Muscle layer of colon (tissue), 2 donors: ENCODE measurements around the gene MBNL1.

Experiments used
- H3K27ac ChIP-seq: one replicate; pipeline ENCODE4 v1.7.0; 2013; ENCODE audit warnings: low read depth, mild to moderate bottlenecking, low read length, moderate library complexity
- H3K27me3 ChIP-seq, 2 donors: one replicate each; pipeline ENCODE4 v1.7.0; 2013; ENCODE audit warnings: low read length in 2 of 2, mild to moderate bottlenecking in 2 of 2; ENCODE audit not compliant: insufficient read depth in 2 of 2, control insufficient read depth in 1 of 2
- H3K36me3 ChIP-seq: one replicate; pipeline ENCODE4 v1.7.0; 2013; ENCODE audit warnings: mild to moderate bottlenecking, low read length; ENCODE audit not compliant: insufficient read depth
- H3K4me1 ChIP-seq: one replicate; pipeline ENCODE4 v1.7.0; 2013; ENCODE audit warnings: mild to moderate bottlenecking, low read length; ENCODE audit not compliant: insufficient read depth
- H3K4me3 ChIP-seq, 2 donors: one replicate each; pipeline ENCODE4 v1.7.0; 2013; ENCODE audit warnings: low read length in 2 of 2, low read depth in 1 of 2, mild to moderate bottlenecking in 1 of 2, moderate library complexity in 1 of 2
- H3K9ac ChIP-seq: one replicate; pipeline ENCODE4 v1.7.0; 2013; ENCODE audit warnings: low read length
- H3K9me3 ChIP-seq: one replicate; pipeline ENCODE4 v1.7.0; 2013; ENCODE audit warnings: mild to moderate bottlenecking, low read length
- donor health status: abdominal sarcoma.
- donor health status: Adenocarcinoma of cecum.

The MBNL1 gene

DNA sequence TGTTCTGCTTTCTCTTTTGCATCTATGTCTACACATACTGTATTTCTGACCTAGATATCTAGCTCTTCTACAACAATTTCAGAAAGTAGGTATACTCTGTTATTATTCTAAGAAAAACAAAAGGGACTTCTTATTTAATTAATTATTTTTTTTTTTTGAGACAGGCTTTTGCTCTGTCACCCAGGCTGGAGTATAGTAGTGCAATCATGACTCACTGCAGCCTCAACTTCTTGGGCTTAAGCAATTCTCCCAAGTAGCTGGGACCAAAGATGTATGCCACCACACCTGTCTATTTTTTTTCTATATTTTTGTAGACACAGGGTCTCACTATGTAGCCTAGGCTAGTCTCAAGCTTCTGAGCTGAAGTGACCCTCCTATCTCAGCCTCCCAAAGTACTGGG, 130.6 kb downstream of the MBNL1 start:
- Histone ChIP-seq H3K9ac (no peak overlapping the region), H3K4me1 (peaks cover 72% of the 10 kb centered on the region), H3K36me3 (peaks cover 5% of the 10 kb centered on the region), H3K27ac (no peak overlapping the region), H3K4me3 (no peak overlapping the region), H3K27me3 (no peaks in the 10 kb centered on the region), H3K9me3 (no peaks in the 10 kb centered on the region)

DNA sequence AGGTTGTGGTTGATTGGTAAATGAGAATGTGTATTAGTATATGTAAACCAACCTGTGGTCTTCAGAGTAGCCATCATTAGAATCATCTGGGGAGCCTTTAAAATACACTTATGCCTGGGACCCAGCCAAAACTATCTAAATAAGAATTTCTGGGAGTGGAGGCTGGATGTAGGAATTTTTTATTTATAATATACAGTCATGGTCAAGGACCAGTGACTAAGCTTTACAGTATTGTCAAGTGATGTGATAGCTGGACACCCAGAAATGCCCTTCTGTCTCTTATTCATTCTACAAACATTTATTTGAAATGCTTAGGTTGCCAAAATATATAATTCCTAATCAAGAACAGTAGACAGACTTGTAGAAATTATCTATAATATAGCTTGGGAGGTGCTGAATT, 132.2 kb downstream of the MBNL1 start:
- no peaks in the 10 kb centered on the region for H3K9me3 ChIP-seq
- no peaks in the 10 kb centered on the region for H3K36me3 ChIP-seq
- H3K27ac ChIP-seq, result no peak overlapping the region
- H3K4me1 ChIP-seq, result peaks cover 76% of the 10 kb centered on the region
- no peaks in the 10 kb centered on the region for H3K27me3 ChIP-seq
- H3K4me3 ChIP-seq, result no peak overlapping the region
- H3K9ac ChIP-seq, result no peak overlapping the region

DNA sequence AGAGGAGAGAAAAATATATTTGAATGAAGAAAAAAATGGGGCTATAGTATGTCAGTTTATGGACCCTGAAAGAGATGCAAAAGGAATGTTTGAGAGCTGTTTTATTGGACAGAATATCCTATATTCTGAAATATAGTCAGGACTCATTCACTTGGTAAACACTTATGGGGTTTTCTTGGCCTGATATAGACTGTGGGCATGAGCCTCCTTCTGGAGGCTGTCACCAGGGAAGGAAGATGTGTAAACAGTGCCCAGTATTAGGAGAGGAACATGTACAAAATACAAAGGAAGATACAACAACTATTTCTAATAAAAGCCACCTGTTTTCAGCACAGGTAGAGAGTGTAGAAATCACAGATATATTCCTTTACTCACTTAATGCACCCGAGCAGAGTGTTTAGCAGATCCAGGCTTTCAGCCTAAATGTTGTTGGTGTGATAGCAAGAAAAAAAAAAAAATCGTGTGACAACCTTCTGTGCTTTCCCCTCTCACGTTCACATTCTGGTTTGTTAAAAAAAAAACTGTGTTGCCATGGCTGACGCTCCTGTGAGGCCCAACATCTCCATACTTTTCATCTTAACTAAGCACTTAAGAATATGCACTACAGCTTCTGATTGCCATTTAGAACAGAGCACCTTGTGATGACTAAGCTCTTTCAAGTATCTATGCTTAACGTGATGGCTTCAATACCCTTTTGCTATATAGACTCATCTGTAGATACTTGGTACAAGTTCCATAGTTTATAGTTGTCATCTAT, 134.1 kb downstream of the MBNL1 start:
- no peak overlapping the region for H3K4me3 ChIP-seq
- peaks cover 85% of the 10 kb centered on the region for H3K4me1 ChIP-seq
- H3K9ac ChIP-seq, result no peak overlapping the region
- no peaks in the 10 kb centered on the region for H3K9me3 ChIP-seq
- H3K27ac ChIP-seq, result peak overlapping the region; percentile 10
- H3K27me3 ChIP-seq, result no peaks in the 10 kb centered on the region
- no peaks in the 10 kb centered on the region for H3K36me3 ChIP-seq

DNA sequence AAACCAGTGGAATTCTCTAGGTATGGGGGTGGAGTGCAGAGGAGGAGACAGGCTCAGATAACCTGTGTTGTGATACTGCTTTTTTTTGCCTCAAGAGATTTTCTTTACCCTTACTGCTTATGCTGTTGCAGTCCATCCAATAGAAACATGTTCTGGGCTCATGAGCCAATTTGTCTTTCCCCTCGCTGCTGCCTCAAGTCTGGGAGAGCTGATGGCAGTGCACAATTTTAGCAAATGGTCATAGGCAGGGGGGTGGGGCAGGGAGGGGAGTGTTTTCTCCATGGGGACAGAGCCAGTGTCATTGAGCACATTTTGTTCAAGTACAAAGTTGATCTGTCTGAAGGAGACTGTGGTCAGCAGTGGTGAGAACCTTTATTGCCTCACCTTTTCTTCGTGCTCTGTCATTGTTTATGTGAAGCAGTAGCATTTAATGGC, 134.9 kb downstream of the MBNL1 start:
- no peaks in the 10 kb centered on the region for H3K36me3 ChIP-seq
- H3K27me3 ChIP-seq, result no peaks in the 10 kb centered on the region
- H3K4me1 ChIP-seq, result peaks cover 83% of the 10 kb centered on the region
- H3K9ac ChIP-seq, result no peak overlapping the region
- no peak overlapping the region for H3K4me3 ChIP-seq
- H3K9me3 ChIP-seq, result no peaks in the 10 kb centered on the region
- peak overlapping the region; percentile 10 for H3K27ac ChIP-seq

DNA sequence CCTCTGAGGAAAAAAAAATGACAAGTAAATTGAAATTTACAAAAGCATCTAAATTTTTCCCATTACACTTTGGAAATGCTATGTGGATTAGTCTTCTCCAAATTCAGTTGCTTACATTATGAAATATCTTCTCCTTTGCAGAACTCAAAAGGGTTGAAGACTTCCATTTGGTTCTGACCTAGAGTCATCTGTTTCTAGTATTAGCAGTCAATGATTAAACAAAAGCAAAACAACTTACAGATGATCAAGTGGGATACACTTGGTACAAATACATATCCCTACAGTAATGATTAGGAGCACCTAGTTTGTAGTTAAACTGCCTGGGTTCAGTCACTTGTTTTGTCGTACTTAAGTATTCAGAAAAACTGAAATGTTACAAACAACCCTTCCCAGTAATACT, 136.2 kb downstream of the MBNL1 start:
- Histone ChIP-seq H3K4me3 (no peak overlapping the region), H3K4me1 (peaks cover 72% of the 10 kb centered on the region), H3K9ac (no peak overlapping the region), H3K27me3 (no peaks in the 10 kb centered on the region), H3K36me3 (no peaks in the 10 kb centered on the region), H3K27ac (no peak overlapping the region), H3K9me3 (no peaks in the 10 kb centered on the region)

DNA sequence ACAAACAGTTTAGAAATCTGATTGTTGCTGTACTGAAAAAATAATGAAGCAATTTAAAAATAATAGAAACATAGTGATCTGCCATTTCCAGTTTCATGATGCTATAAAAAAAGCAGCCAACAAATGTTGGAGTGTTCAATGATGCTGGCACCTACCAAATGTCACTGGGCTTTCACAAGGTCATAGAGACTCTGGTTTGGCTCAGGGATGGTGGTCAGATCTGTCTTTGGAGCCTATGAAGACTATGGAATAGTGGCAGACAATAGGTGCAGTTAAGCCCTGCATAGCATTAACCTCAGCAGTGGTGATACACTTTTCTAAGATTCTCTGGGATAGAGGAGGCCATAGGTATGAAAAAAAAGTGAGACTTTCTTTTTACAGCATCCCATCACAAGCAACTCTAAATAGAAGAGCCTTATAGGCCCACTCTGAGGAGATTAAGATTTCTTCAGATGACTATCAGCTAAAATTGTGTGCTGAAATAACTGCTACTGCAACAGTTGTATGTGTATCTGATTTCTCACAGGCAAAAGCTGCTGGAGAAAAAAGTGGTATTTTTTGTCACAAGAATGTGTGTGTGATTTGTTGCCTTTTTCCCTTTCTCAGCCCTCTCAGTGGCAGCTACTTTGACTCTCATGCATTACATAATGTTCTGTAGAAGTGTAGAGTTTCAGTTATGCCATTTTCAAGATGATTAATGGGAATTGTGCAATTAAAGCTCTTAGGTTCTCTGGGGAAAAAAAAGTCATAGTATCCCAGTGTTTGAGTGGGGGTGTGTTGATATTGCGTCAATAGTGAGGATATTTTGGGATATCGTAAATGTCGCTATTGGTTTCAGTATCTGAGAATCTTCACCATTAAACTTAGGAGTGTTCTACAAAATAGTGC, 137.4 kb downstream of the MBNL1 start:
- Histone ChIP-seq H3K9ac (no peak overlapping the region), H3K27me3 (no peaks in the 10 kb centered on the region), H3K27ac (peak overlapping the region; percentile 33), H3K36me3 (no peaks in the 10 kb centered on the region), H3K4me3 (no peak overlapping the region), H3K4me1 (peaks cover 65% of the 10 kb centered on the region), H3K9me3 (no peaks in the 10 kb centered on the region)

DNA sequence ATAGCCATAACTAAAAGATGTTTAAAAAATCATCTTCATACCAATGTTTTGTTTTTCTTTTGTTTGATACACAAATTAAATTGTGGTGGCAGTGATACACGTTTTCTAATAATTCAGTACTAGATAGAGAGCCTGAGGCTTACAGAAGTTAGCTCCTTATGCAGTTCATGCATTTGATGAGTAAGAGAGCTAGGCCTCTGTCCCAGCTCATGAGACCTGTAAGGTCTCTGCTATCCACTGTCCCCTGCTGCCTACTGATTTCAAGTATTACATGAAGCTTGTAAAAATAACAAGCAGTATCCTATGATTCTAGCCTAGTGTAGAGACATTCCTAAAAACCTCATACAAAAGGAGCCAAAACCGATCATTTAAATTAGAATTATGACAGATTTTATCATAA, 144.5 kb downstream of the MBNL1 start:
- Histone ChIP-seq H3K9me3 (no peaks in the 10 kb centered on the region), H3K4me1 (peaks cover 34% of the 10 kb centered on the region), H3K27me3 (no peaks in the 10 kb centered on the region), H3K27ac (no peak overlapping the region), H3K4me3 (no peak overlapping the region), H3K9ac (no peak overlapping the region), H3K36me3 (peaks cover 26% of the 10 kb centered on the region)

DNA sequence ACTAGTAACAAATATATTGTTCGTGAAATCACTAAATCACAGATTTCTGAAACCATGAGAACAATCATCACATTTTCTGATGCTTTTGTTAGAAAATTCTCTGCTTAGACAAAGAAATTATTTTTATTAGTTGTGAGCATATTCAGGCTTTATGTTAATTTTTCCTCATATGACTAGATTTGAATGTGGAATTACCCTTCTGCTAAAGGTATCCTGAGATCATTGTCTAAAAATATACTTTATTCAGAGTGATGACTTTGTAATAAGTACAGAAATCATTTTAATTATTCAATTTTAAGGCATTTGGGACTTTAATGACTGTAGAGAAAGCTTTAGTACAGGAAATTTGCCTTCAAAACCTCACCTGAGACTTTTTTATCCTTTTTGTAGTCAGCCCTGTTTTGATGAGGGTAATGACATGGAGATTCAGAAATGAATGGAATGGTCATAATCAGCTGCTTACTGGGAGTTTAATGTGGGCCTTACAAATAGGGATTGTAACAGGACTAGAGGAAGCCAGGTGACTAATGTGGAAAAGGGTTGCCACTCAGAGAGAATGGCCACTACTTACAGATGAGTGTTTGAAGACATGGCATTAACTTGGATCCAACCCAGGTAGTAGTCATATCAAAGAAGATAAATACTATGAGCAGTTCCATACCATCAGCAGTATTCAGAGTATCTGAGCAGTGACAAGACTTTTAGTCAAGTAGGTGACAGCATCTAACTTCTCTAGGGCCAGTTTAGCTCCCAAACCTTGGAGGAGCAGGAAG, 148.3 kb downstream of the MBNL1 start:
- Histone ChIP-seq H3K27ac (no peak overlapping the region), H3K9me3 (no peaks in the 10 kb centered on the region), H3K9ac (no peak overlapping the region), H3K4me3 (no peak overlapping the region), H3K27me3 (no peaks in the 10 kb centered on the region), H3K36me3 (peaks cover 48% of the 10 kb centered on the region), H3K4me1 (peaks cover 20% of the 10 kb centered on the region)

DNA sequence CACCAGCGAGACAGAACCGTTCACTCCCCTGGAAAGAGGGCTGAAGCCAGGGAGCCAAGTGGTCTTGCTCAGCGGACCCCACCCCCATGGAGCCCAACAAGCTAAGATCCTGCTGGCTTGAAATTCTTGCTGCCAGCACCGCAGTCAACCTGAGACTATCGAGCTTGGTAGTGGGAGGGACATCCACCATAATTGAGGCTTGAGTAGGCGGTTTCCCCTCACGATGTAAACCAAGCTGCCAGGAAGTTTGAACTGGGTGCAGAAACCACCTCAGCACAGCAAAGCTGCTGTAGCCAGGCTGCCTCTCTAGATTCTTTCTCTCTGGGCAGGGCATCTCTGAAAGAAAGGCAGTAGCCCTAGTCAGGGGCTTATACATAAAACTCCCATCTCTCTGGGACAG, 151.0 kb downstream of the MBNL1 start:
- Histone ChIP-seq H3K4me3 (no peak overlapping the region), H3K9ac (no peak overlapping the region), H3K27me3 (no peaks in the 10 kb centered on the region), H3K9me3 (no peaks in the 10 kb centered on the region), H3K36me3 (peaks cover 48% of the 10 kb centered on the region), H3K4me1 (peaks cover 3% of the 10 kb centered on the region), H3K27ac (no peak overlapping the region)

DNA sequence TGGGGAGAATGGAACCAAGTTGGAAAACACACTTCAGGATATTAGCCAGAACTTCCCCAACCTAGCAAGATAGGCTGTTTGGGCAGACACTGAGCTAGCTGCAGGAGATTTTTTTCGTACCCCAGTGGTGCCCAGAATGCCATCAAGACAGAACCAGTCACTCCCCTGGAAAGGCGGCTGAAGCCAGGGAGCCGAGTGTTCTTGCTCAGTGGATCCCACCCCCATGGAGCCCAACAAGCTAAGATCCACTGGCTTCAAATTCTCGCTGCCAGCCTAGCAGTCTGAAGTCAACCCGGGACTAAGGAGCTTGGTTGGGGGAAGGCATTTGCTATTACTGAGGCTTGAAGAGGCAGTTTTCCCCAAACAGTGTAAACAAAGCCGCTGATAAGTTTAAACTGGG, 152.4 kb downstream of the MBNL1 start:
- Histone ChIP-seq H3K36me3 (peaks cover 36% of the 10 kb centered on the region), H3K27ac (no peak overlapping the region), H3K27me3 (no peaks in the 10 kb centered on the region), H3K4me1 (no peaks in the 10 kb centered on the region), H3K4me3 (no peak overlapping the region), H3K9me3 (no peaks in the 10 kb centered on the region), H3K9ac (no peak overlapping the region)

DNA sequence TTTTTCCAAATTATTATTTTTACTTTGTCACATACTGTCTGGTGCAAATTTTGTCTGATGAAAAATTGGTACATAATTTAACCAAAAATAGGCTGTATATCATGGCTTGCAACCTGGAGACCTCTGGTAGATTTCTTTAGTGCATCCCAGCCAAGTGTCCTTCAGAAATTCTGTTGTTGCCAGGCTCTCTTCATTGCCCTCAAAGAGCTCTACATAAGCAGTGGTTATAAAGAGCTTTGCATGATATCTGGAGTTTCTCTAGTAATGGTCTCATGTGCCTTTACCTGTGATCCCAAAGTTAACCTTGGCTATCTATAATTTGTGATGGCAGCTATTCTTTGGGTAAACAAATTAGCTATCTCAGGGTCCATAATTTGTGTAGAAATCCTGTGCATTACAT, 157.7 kb downstream of the MBNL1 start:
- no peak overlapping the region for H3K4me3 ChIP-seq
- H3K4me1 ChIP-seq, result peaks cover 26% of the 10 kb centered on the region
- H3K9ac ChIP-seq, result no peak overlapping the region
- H3K27ac ChIP-seq, result no peak overlapping the region
- no peaks in the 10 kb centered on the region for H3K9me3 ChIP-seq
- H3K36me3 ChIP-seq, result no peaks in the 10 kb centered on the region
- H3K27me3 ChIP-seq, result no peaks in the 10 kb centered on the region
